Stimulated activated CD8-positive, alpha-beta memory T cell treated with anti-CD3 and anti-CD28 coated beads, Interleukin-15, amount 100 ng/mL, for 48 hours (primary cell): Measurements from ENCODE around the gene CHAF1A.

Experiments used
- DNase-seq, 2 donors: peaks; one replicate each; pipeline ENCODE4 v3.0.0-alpha.2; 2020; ENCODE audit warnings: low read depth in 2 of 2

CHAF1A gene

DNA sequence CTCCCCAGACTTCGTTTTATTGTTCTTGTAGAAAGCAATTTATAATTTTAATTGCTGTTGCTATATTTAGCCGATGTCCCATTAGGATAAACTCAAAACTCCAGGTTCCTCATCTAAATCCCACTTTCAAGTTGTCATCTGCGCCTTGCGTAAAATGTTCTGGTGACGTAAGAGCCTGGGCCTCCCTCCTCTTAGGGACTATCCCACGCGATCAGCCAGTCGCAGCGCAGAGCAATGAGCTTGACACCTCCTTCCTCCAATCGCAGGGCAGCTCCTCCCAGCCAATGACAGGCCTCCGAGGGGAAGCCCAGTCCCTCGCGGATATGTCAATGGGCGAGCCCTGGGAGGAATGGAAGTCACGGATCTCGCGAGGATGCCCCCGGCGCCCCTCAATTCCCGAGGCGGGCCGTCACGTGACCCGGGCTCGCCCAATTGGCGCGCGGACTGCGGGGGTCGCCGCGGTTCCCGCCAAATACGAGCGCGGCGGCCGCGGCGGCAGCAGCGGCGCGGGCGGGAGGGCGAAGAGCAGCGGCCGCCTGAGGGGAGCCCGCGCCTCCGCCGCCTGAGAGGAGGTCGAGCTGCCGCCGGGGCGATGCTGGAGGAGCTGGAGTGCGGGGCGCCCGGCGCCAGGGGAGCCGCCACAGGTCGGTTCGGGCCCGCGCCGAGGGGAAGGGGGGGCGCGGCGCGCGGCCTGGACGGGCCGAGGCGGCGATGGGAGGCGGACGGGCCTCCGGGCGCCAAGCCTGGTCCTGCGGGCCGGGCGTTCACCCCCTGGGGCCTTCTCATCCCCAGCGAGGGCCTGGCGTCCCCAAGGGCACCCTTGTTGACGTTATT, at the start of gene CHAF1A:
CHAF1A (plus strand) TSS at position 470 of the 834 bp plus-strand sequence; CDS start at position 593, 123 bp downstream.
- DNase-seq: peak; percentile 98 to 99

- DNase-seq: peak in 1 of 2 donors; percentile 25
These were observed 49.7 kb upstream of the CHAF1A start for GRCh38 chr19:4352701-4353121.

DNA sequence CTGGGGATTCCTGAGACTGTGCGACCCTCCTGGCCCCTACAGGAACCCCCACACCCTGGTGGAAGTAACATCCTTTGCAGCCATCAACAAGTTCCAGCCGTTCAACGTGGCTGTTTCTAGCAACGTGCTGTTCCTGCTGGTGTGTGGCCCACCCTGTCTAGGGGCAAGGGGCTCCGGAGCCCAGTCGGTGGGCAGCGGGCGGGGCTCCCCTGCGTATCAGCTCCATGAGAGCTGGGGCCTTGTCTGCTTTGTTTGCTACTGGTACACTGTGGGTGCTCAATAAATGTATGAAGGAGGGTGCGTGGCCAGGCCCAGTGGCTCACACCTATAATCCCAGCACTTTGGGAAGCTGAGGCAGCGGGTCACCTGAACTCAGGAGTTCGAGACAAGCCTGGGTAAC, 48.2 kb upstream of the CHAF1A start:
- no peak for DNase-seq

DNA sequence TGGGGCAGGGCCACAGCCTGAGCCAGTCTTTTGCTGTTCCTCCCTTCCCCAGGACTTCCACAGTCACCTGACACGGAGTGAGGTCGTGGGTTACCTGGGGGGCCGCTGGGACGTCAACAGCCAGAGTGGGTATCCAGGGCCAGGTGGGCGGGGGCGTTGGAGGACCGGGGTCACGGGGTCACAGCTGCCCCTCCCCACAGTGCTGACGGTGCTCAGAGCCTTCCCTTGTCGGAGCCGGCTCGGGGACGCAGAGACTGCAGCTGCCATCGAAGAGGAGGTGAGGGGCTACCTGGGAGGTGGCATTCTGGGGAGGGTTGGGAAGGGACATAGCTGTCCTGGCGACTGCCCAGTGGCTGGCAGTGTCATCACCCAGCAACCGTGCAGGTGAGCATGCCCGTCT, 47.5 kb upstream of the CHAF1A start:
- no peak for DNase-seq

- no peak for DNase-seq
These were observed 45.2 kb upstream of the CHAF1A start for GRCh38 chr19:4357095-4357797.

- DNase-seq: no peak
These were observed 44.5 kb upstream of the CHAF1A start for GRCh38 chr19:4357921-4358326.

DNA sequence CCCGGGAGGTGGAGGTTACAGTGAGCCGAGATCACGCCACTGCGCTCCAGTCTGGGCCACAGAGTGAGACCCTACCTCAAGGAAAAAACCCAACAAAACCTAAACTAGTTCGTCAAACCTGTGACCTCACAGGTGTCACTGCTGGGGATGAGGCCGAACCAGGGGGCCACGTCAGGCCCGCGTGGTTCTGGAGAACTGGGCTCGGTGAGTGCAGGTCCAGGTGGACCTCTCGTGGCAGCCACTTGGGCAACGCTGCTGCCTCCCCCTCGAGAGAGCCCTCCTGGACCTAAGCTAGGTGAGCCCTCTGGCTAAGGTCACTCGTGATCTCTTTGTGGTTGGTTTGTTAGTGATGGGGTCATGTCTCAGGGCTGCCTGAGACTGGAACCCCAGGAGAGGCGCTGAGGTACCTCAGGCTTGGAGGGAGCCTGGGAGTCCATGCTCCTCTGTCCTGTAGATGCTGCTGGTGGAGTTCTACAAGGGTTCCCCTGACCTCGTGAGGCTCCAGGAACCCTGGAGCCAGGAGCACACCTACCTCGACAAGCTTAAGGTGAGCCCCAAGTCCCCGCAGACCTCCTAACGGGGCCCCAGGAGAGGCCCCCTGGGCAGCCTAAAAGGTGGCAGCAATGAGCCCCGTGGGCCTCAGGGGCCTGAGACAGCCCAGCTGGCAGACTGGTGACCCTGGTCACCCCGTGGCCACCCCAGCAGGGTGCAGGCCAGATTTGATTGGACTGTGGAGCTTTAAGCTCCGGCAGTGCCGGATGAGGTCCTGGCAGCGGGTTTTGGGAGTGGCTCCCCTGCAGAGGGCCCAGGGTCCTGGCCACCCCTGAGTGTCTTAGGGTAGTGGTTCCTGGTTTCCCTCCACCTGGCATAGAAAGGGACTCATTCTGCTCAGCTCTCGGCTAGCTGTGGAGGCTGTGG, 43.5 kb upstream of the CHAF1A start:
- DNase-seq: no peak

DNA sequence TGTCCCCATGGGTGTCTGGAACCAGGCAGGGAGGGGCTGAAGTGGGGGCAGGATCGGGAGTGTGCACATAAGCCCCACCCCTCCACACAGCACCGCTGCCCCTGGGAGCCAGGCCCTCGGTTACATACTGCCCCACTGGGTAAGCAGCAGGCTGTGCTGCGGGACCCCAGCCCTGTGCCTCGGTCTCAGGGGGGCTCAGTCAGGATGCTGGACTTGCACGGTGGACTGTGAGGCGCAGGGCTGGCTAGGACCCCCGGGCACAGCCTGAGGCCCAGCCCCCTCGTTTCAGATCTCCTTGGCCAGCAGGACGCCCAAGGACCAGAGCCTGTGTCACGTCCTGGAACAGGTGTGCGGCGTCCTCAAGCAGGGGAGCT, 42.8 kb upstream of the CHAF1A start:
- DNase-seq: no peak

DNA sequence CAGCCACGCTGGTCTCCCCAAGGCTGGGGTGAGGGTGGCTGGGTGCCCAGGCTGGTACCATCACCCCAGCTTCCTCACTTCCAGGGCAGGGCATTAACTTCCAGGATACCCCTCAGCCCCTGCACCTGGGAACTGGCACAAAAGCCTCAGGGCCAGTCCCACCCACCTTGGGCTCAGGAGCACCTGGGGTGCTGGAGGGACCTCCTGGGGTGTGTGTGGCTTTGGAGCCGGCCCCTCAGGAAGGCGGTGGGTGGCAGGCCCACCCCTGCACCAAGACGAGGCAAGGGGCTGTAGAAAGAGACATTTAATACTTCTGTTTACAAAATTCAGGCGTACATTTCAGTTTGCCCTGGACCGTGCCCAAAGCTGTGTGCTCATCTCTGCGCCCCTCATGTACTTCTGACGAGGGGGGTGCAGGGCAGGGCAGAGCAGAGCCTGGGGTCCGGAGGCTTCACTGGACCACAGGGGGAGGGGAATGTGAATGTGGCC, 42.3 kb upstream of the CHAF1A start:
- no peak for DNase-seq

DNA sequence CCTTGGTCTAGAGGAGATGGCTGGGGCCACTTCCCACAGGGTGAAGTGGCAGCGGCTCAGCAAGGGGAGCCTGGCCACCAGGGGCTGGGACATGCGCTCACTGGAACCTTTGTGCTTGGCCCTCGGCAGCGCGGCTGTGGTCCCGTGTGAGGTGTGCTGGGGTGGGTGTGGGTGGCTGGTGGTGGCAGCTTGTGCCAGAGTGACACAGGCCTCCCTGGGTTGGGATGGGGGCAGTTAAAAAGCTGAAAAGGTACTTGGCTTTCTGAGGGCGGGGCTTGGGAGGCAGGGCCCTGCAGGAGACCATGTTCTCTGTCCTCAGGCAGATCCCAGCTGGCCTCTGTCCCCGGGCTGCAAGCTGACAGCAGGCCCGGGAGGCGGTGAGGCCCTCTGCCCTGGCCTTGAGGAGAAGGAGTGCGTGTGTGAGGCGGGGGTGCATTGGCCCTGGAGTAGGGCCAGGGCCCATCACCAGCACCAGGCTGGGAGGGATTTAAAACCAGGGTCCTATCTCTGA, 41.7 kb upstream of the CHAF1A start:
- no peak for DNase-seq

DNA sequence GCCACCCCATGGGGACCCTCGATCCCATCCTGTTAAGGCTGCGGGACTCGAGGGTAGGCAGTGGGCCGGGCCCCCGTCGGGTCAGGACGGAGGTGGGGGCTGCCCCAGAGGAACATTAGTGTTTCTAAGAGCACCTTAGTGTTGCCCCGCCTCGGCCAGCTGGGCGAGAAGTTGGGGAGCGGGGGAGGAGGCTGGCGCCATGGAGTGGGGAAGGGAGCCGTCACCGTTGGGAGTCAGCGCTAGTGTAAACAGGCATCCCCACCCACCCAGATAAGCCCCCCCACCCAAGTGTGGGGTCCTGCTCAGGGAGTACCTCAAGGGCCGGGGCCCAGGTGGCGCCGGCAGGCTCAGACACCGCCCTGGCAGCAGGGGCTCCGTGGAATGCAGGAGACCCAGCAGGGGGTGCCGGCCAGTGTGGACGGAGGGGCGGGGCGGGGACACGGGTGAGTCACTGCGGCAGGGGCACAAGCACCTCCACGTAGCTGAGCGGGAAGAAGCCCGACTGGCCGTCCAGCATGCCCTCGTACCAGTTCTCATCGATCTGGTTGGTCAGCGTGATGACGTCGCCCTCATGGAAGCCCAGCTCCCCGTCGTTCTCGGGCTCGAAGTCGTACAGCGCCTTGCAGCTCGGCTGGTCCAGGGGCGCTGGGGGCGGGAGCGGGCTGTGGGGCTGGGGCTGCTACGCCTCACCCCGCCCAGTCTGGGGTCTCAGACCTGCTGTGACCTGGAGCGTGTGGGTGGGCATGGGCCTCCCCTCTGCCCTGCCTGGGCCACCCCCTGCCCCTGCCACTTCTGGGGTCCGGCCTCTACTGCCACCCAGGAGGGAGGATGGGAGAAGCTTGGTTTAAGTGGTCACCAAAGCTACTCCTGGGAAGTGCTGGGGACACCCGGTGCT, 41.0 kb upstream of the CHAF1A start:
- no peak for DNase-seq

DNA sequence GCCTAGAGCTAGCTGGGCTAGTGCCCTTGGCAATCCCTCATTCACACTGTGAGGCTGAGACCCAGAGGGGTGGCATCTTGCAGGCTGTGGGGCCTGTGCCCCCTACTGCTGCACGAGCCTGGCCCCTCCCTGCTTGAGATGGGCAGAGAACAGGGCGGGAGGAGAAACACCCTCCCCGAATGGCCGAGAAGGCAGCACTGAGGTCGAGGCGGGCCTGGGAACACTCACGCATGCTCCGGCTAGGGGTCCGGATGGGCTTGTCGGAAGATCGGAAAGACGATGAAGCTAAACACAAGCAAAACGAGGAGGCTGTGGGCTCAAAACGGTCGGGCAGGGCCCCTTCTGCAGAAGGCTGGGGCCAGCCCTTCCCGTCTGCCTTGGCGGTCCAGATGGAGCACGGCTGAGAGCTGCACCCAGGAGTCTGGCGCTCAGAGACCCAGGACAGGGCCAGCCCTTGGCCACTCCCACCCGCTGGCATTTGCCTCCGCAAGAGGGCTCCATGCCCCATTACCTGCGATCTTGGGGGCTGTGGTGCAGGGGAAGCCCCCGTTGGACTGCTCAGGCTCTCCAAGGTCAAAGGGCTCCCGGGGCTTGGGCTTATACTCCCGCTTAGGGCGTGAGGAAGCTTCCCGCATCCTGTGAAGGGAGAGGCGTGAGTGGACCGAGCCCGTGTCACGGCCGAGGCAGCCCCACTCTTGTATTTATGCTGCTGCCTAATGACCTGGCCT, 40.2 kb upstream of the CHAF1A start:
- no peak for DNase-seq

- no peak for DNase-seq
These were observed 39.5 kb upstream of the CHAF1A start for GRCh38 chr19:4362831-4363545.

GRCh38 chr19:4363571-4364304, 38.7 kb upstream of the CHAF1A start:
- DNase-seq: no peak

GRCh38 chr19:4365341-4365740, 37.1 kb upstream of the CHAF1A start:
- no peak for DNase-seq

GRCh38 chr19:4365791-4366665, 36.4 kb upstream of the CHAF1A start:
- DNase-seq: no peak

GRCh38 chr19:4366666-4367335, 35.6 kb upstream of the CHAF1A start:
- no peak for DNase-seq
